DLD1 (cell line): ENCODE results near the gene SP3.

ENCODE experiments used
- in situ Hi-C: cut with HindIII; loops from 2 replicates; pipeline ENCODE4 v1.10.0; 2017; ENCODE audit warnings: low sequenced_read_pairs

Gene SP3

DNA sequence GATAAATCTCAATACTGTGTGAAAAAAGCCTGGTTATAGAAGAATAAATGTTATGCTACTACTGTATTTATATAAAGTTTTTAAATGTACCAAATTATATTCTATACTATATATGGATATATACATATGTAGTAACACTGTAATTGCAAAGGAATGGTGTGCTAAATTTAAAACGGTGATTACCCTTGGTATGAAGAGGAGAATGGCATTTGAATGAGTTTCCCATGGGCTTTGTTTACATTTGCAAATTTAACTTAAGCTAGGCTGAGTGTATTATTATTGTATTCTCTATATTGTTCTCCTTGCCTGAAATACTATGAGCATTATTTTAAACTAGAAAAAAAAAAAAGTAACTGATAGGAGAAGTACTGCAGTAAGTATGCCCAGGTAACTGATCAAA lies 4.7 kb upstream of the SP3 start:
- in situ Hi-C loops, result no loop called here

DNA sequence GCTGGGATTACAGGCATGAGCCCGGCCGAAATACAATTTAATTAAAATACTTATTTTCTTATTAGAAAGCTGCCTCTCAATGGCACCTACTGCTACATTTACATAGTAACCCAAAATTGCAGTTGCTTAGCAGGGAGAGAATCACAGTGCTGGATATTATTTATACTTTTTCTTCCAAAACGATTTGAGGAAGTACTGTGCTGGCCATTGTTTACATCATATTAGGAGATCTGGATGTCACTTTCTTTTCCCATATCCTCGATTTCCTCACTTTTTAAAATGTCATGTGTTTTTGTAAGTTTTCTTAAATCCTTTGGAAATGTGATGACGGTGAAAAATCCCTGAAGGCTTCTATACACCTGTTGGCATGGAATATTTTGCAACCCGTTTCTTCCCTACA lies 3.4 kb upstream of the SP3 start:
- in situ Hi-C loops, result no loop called here

DNA sequence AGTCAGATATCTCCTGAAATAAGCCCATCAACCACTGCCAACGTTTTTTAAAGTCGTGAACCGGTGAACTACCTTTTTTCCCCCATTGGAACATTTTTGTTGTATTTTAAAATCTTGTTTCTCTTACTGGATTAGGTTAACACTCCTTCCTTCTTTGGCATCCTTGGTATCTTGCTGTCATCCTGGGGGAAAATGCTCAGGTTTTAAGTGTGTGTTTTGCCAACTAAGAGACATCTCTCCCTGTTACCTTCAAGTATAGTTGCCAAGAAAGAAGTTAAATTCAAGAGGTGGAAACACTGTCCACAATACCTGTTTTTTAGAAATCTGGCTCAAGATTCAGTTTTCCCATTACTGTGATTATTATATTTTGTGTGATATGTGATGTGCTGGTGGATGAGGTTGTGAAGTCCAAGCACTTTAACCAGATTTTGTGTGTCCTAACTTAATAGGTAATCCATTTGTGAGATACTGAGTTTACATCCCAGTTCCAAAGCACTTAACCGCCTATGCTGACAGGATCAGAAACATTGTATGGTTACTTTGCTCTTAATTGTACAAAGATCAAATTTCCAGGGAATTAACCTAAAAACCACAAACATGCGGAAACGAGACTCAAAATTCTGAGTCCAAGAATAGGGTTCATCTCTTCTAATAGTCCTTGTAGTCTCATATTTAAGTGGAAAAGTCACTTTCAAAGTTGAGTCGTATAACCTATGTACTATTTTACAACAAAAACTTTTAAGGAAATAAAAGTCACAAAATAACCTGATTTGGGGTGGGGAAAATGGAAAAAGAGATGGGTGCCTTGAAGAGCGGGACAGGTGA lies 1.3 kb upstream of the SP3 start:
- in situ Hi-C loops, result no loop called here

DNA sequence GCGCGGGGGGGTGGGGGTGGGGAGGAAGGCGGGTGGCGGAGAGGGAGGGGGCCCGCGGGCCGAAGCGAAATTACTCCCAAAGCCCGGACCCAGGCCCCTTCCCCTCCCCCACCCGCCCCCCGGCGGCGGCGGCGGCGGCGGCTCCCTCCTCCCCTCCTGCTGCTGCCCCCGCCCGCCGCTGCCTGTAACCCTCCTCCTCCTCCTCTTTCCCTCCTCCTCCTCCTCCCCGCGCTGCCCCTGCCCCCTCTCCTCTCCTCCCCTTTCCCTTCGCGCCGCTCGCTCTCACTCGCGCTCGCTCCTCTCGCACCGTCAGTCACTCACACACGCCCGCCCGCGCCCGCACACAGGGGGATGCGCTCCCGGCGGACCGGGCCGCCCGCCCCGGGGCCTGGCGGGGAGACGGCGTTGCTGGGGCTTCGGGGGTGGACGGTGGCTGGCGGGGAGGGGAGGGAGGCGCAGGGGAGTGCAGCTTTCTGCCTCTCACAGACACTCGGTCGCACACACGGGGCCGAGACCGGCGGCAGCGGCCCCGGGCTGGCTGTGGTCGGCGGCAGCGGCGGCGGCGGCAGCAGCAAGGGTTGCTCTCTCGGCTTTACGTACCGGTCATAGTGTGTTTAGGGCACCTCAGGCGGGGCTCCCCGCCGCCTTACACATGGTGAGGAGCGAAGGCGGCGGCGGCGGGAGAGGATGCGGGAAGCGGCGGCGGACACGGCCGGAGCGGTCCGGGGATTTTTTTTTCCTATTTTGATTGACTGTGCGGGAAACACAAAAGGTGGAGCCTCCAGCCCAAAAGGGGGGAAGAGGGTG lies 405 bp downstream of the SP3 start:
- in situ Hi-C loops, result no loop called here

GRCh38 chr2:173963817-173964564 lies 1.2 kb downstream of the SP3 start:
- in situ Hi-C loops, result no loop called here

- in situ Hi-C loops, result no loop called here
Measured at GRCh38 chr2:173963323-173963816, 1.8 kb downstream of the SP3 start.

DNA sequence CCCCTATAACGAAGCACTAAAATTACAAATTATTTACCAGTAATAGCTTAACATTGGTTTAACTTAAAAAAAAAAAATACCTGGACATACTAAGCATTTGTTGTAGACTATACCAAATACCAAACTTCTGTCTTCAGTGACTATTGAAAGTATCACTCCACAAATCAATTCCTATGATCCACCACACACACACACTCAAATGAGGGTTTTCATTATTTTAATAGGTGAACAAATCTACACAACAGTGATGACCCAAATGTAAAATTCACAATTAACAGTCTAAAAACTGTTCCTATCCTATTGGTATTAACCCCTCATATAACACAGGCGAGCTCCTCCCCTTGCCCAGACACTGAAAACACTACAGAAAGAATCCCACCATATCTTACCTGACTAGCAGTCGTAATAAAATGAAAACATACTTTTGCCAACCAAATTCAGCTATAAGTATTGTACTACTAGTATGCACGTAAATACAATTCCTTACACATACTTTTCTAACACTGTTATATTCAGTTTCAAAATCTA lies 2.5 kb downstream of the SP3 start:
- in situ Hi-C loops, result no loop called here

GRCh38 chr2:173962031-173962430 lies 3.1 kb downstream of the SP3 start:
- in situ Hi-C loops, result no loop called here

DNA sequence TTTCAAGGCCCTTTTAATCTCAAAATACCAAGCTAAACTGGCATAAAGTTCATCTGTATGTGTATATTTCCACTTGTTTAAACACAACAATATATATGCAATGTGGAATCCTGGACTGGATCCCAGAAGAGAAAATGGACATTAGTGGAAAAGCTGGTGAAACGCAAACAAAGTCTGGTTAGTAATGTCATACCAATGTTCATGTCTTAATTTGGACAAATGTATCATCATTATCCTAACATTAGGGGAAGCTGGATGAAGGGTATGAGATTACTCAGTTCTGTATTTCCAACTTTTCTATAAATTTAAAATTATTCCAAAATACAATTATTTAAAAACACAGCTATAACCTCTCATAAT lies 3.8 kb downstream of the SP3 start:
- in situ Hi-C loops, result no loop called here

DNA sequence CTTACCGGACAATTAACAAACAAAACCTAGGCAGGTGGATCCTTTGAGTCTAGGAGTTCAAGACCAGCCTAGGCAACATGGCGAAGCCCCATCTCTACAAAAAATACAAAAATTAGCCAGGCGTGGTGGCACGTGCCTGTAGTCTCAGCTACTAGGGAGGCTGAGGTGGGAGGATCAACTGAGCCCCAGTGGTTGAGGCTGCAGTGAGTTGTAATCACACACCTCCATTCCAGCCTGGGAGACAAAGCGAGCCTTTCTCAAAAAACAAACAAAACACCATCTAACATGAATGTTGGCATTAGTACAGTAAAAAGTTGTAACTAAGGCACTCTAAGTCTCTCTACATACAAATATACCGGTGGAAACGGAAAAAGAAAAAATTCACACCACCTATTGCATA lies 5.3 kb downstream of the SP3 start:
- in situ Hi-C loops, result no loop called here

DNA sequence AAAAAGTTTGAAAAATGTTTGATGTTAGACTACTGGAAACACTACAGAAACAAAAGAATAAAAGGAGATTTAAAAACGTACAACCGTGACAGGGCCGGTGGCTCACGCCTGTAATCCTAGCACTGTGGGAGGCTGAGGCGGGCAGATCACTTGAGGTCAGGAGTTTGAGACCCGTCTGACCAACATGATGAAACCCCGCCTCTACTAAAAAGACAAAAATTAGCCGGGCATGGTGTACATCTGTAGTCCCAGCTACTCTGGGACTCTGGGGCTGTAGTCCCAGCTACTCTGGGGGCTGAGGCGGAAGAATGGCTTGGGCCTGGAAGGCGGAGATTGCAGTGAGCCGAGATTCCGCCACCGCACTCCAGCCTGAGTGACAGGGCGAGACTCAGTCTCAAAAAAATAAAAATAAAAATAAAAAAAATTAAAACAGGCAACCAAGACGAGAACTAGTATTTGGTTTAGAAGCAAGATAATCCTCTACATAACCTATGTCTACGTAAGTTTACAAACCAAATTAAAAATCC lies 5.8 kb downstream of the SP3 start:
- in situ Hi-C loops, result no loop called here

DNA sequence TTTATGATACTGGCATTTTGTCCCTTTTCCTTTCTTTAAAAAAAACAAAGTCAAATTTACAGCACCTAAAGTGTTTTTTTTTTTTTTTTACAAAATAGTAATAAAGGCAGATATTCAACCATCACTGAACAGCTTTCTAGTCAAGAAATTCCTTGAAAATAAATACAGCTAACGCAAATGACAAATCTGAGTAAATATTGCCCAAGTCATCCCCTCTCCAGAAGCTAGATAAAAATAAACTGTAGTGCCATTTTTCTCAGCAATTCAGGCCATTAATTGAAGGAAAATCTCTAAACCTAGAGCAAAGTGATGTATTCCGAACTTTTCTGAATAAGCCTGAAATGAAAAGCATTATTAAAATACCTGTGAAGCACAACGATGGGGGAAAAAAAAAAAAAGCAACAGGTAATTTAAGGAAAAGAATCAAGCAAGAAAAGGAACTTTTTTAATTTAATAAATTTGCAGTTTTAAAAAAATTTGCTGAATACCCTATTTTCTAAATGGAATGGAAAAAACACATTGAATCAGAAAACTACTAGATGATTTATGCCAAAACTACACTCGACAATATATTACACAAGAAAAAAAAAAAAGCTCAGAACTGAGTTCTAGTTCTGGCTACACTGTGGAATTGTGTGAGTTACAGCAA lies 6.9 kb downstream of the SP3 start:
- in situ Hi-C loops, result no loop called here

DNA sequence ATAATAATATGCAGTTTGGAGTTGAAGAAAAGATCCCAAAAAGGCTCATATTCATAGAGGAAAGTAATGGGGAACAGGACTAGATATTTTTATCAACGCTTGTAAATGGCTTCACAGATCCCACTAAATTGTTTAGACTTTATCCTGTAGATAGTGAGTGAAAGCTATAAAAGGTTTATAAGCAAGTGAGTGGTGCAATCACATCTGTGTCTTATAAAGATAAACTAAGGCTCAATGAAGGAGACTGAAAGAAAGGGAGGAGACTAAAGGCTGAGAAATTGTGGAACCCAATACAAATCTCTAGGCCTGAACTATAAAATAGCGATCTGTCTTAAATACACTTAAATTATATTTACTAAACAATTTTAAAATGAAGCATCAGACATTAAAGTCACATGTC lies 7.7 kb downstream of the SP3 start:
- in situ Hi-C loops, result no loop called here

DNA sequence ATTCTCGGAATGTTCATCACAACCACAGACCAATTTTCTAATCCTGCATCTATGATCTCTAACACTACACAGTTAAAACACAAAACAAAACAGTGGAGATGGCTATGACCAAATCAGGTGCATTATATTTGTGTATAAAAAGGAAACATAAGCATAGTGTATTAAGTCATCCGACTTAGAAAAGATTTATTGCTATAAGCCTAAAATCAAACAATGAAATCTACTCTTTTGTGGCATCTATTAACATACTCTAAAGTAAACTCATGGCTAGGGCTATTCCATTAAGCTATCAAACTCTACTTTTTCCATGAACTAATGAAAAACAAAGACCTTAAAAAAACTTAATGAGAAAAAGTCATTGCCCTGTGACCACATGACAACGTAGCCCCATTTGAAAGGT lies 8.7 kb downstream of the SP3 start:
- in situ Hi-C loops, result no loop called here

DNA sequence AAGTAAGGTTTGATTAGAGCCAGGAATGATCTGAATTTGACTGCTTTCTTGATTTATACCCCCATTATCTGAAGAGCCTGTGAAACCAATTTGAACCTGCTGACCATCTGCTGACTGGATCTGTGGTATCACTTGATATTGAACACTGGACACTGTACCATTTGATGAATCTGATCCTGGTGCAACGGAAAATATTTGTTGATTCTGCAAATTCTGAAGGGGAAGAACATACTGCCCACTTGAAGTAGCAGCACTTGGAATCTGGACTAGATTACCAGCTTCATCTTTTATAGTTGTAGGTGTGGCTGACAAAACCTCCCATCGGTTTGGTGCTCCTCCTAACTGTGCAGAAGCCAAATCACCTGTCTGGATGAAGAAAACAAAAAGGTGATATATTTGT lies 9.3 kb downstream of the SP3 start:
- in situ Hi-C loops, result no loop called here

GRCh38 chr2:173955004-173955403 lies 10.2 kb downstream of the SP3 start:
- in situ Hi-C loops, result no loop called here

- in situ Hi-C loops, result no loop called here
Measured at GRCh38 chr2:173953047-173953424, 12.1 kb downstream of the SP3 start.

GRCh38 chr2:173952267-173953046 lies 12.7 kb downstream of the SP3 start:
- in situ Hi-C loops, result no loop called here

DNA sequence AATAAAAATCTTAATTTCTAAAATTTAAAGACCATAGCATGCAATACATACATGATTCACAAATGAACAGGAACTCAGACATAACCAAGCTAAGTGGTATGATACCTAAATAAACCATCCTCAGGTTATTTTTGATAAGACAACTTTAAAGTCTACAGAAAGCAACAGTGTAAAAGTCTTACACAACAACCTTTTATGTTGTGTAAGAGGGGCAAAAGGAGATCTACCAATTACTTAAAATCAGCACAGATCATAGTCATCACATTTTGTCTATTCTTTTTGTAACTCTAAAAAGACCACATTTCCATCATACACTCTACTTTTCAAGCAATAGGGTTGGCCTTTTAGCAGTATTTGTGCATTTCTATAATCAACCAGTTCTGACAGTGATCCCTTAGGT lies 16.3 kb downstream of the SP3 start:
- in situ Hi-C loops, result no loop called here

GRCh38 chr2:173948198-173948597 lies 17.0 kb downstream of the SP3 start:
- in situ Hi-C loops, result no loop called here
